Measurements from ENCODE around the gene CRELD2. TPM values are rescaled to one million over a fixed set of nuclear protein-coding genes. Genes with fewer than 3 reads are reported as not detected.

The CRELD2 gene
- total and polyA plus RNA-seq, 2 of the 13 experiments (the other 11 are each of a cell fraction or from before 2014, with no cell fraction given): 17.2 to 44.7 TPM

DNA sequence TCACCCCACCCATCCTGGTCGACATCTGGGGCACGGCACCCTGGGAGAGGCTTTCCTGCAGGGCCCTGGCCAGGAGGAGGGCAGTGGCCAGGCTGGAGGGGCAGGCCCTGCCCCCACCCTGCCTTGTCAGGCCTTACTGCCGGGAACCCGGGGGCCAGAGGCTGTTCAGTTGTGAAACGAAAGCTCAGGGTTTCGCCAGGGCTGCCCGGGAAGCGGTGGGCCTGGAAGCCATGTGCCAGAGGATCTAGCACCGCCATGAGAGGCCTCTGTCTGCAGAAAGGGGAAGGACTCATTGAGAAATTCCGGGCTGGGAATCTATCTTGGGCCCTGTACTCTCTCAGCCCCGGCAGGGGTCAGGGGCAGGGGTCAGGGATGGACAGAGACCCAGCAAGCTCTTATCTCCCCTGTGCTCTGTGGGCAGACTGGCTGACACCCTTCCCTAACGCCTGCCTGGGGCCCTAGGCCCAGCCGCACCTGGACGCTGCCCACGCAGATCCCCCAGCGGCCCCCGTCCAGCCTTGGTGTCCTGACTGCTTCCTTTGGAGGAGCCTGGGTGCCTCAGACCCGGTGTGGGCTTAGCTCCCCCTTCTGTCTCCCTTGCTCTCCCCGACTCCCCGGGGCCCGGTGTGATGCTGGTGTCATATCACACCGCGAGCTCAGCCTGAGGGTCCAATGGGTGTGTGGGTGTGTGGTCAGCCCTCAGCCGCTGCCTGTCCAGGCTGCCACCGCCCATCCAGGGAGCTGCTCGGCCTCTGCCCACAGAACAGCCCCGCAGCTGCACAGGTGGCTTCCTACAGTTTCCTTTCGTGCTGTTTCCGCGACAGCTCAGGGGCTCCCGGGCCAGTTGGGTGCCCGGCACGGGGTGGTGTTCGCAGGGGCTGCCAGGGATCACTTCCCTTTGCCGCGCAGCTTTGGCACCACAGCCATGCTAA, 48.6 kb downstream of the CRELD2 start (continued):
- TF ChIP-seq, protein P1, sequence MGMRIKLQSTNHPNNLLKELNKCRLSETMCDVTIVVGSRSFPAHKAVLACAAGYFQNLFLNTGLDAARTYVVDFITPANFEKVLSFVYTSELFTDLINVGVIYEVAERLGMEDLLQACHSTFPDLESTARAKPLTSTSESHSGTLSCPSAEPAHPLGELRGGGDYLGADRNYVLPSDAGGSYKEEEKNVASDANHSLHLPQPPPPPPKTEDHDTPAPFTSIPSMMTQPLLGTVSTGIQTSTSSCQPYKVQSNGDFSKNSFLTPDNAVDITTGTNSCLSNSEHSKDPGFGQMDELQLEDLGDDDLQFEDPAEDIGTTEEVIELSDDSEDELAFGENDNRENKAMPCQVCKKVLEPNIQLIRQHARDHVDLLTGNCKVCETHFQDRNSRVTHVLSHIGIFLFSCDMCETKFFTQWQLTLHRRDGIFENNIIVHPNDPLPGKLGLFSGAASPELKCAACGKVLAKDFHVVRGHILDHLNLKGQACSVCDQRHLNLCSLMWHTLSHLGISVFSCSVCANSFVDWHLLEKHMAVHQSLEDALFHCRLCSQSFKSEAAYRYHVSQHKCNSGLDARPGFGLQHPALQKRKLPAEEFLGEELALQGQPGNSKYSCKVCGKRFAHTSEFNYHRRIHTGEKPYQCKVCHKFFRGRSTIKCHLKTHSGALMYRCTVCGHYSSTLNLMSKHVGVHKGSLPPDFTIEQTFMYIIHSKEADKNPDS (CRISPR knock-in tag; IDR thresholded peaks at IDR 0.05): no peak
- TF ChIP-seq RAD21 (CRISPR knock-in tag; IDR thresholded peaks at IDR 0.05) (no peak; the same call in 1 of the 2 replicates), ZNF768 (CRISPR knock-in tag; IDR thresholded peaks at IDR 0.05) (no peak), ZNF678 (CRISPR knock-in tag; IDR thresholded peaks at IDR 0.05) (peak; percentile 44; the same call in 1 of the 2 replicates), ZNF510 (CRISPR knock-in tag; IDR thresholded peaks at IDR 0.05; ENCODE audit: low read depth) (no peak), SP2 (CRISPR knock-in tag; IDR thresholded peaks at IDR 0.05) (no peak), ZNF567 (CRISPR knock-in tag; IDR thresholded peaks at IDR 0.05; ENCODE audit: borderline replicate concordance) (no peak), ZBTB8A (CRISPR knock-in tag; IDR thresholded peaks at IDR 0.05; ENCODE audit: borderline replicate concordance, low read depth) (no peak), MTA3 (CRISPR knock-in tag; IDR thresholded peaks at IDR 0.05) (no peak), CCAR2 (optimal IDR thresholded peaks at IDR 0.05; ENCODE audit: low read depth, low read length) (no peak), AKAP8 (CRISPR knock-in tag; IDR thresholded peaks at IDR 0.05) (0 out of 2 replicates have a peak, but pooled peaks have one; percentile 10), RFXAP (CRISPR knock-in tag; IDR thresholded peaks at IDR 0.05; ENCODE audit: borderline replicate concordance) (no peak), SMYD3 (CRISPR knock-in tag; IDR thresholded peaks at IDR 0.05) (no peak), ARNTL (CRISPR knock-in tag; IDR thresholded peaks at IDR 0.05) (peak; percentile 55; the same call in 1 of the 2 replicates), ZNF441 (CRISPR knock-in tag; IDR thresholded peaks at IDR 0.05; ENCODE audit: borderline replicate concordance) (no peak), MYNN (CRISPR knock-in tag; IDR thresholded peaks at IDR 0.05; ENCODE audit: low read depth) (no peak), ESRRA (CRISPR knock-in tag; IDR thresholded peaks at IDR 0.05; ENCODE audit: low read depth) (0 out of 2 replicates have a peak, but pooled peaks have one; percentile 32), RBAK (CRISPR knock-in tag; IDR thresholded peaks at IDR 0.05) (no peak), HNRNPUL1 (IDR thresholded peaks at IDR 0.05; ENCODE audit: low read depth, low read length) (no peak), ZNF460 (CRISPR knock-in tag; IDR thresholded peaks at IDR 0.05; ENCODE audit: borderline replicate concordance) (no peak), FOXK2 (IDR thresholded peaks at IDR 0.05) (no peak)
- TF ChIP-seq, protein P2, sequence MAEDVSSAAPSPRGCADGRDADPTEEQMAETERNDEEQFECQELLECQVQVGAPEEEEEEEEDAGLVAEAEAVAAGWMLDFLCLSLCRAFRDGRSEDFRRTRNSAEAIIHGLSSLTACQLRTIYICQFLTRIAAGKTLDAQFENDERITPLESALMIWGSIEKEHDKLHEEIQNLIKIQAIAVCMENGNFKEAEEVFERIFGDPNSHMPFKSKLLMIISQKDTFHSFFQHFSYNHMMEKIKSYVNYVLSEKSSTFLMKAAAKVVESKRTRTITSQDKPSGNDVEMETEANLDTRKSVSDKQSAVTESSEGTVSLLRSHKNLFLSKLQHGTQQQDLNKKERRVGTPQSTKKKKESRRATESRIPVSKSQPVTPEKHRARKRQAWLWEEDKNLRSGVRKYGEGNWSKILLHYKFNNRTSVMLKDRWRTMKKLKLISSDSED (CRISPR knock-in tag; IDR thresholded peaks at IDR 0.05): peak; percentile 69; the same call in 1 of the 2 replicates
- TF ChIP-seq, protein P3, sequence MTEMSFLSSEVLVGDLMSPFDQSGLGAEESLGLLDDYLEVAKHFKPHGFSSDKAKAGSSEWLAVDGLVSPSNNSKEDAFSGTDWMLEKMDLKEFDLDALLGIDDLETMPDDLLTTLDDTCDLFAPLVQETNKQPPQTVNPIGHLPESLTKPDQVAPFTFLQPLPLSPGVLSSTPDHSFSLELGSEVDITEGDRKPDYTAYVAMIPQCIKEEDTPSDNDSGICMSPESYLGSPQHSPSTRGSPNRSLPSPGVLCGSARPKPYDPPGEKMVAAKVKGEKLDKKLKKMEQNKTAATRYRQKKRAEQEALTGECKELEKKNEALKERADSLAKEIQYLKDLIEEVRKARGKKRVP (CRISPR knock-in tag; IDR thresholded peaks at IDR 0.05): peak in 1 of 2 experiments; percentile 78; a peak in 1 of 4 replicates
- TF ChIP-seq, protein P4, sequence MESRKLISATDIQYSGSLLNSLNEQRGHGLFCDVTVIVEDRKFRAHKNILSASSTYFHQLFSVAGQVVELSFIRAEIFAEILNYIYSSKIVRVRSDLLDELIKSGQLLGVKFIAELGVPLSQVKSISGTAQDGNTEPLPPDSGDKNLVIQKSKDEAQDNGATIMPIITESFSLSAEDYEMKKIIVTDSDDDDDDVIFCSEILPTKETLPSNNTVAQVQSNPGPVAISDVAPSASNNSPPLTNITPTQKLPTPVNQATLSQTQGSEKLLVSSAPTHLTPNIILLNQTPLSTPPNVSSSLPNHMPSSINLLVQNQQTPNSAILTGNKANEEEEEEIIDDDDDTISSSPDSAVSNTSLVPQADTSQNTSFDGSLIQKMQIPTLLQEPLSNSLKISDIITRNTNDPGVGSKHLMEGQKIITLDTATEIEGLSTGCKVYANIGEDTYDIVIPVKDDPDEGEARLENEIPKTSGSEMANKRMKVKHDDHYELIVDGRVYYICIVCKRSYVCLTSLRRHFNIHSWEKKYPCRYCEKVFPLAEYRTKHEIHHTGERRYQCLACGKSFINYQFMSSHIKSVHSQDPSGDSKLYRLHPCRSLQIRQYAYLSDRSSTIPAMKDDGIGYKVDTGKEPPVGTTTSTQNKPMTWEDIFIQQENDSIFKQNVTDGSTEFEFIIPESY (CRISPR knock-in tag; IDR thresholded peaks at IDR 0.05): no peak

Measured in HepG2 (cell line).